Stimulated activated naive B cell treated with anti-CD40 and anti-IgM and Interleukin-4, amounts not matched to agents 10 μg/mL and 1 μg/mL and 100 μg/mL, for 72 hours (primary cell): ENCODE measurements around the gene GIPC2.

Experiments used
- ATAC-seq, 2 donors: fragments of 150-1000 bp; cut with Tn5 transposase; replicated peaks; 2 replicates each; pipeline ENCODE4 v1.10.0; 2021; ENCODE audit warnings: moderate library complexity in 1 of 2
- DNase-seq: peaks from one replicate; pipeline ENCODE4 v3.0.0; 2021
- H3K27ac Mint-ChIP-seq: one replicate; pipeline ENCODE4 v1.8.0; 2022; ENCODE audit warnings: mild to moderate bottlenecking, mixed read lengths
- H3K27me3 Mint-ChIP-seq, 2 donors: one replicate each; pipeline ENCODE4 v1.8.0; 2022; ENCODE audit warnings: mixed read lengths in 2 of 2
- H3K36me3 Mint-ChIP-seq, 2 donors: one replicate each; pipeline ENCODE4 v1.8.0; 2022; ENCODE audit warnings: mixed read lengths in 2 of 2, mild to moderate bottlenecking in 1 of 2
- H3K4me1 Mint-ChIP-seq, 2 donors: one replicate each; pipeline ENCODE4 v1.8.0; 2022; ENCODE audit warnings: mixed read lengths in 2 of 2, mild to moderate bottlenecking in 1 of 2
- H3K4me3 Mint-ChIP-seq, 2 donors: one replicate each; pipeline ENCODE4 v1.8.0; 2022; ENCODE audit warnings: mild to moderate bottlenecking in 2 of 2, mixed read lengths in 2 of 2, moderate library complexity in 1 of 2
- H3K9me3 Mint-ChIP-seq, 2 donors: one replicate each; pipeline ENCODE4 v1.8.0; 2022; ENCODE audit warnings: mixed read lengths in 2 of 2, mild to moderate bottlenecking in 1 of 2

The GIPC2 gene

GRCh38 chr1:78143152-78143551, 97.4 kb downstream of the GIPC2 start:
- DNase-seq: no peak
- Mint-ChIP-seq H3K36me3 (peaks cover 0 to 2% of the 10 kb centered on the region in 2 donors), H3K4me1 (peaks cover 12 to 19% of the 10 kb centered on the region in 2 donors), H3K4me3 (peak overlapping the region; percentile 65 to 80), H3K27ac (peak overlapping the region; percentile 90), H3K9me3 (peaks cover 4 to 6% of the 10 kb centered on the region in 2 donors), H3K27me3 (peaks cover 2 to 7% of the 10 kb centered on the region in 2 donors)
- ATAC-seq: peak; percentile 80 to 83

GRCh38 chr1:78143673-78144072, 97.9 kb downstream of the GIPC2 start:
- no peak for ATAC-seq
- peak overlapping the region in 1 of 2 donors; percentile 80 for H3K4me3 Mint-ChIP-seq
- H3K27ac Mint-ChIP-seq: peak overlapping the region; percentile 90

GRCh38 chr1:78145105-78145580, 99.4 kb downstream of the GIPC2 start:
- H3K27ac Mint-ChIP-seq: no peak overlapping the region
- H3K36me3 Mint-ChIP-seq: peaks cover 0 to 2% of the 10 kb centered on the region in 2 donors
- H3K4me1 Mint-ChIP-seq: peaks cover 12 to 19% of the 10 kb centered on the region in 2 donors
- H3K27me3 Mint-ChIP-seq: peaks cover 9% of the 10 kb centered on the region in 2 donors
- H3K4me3 Mint-ChIP-seq: no peak overlapping the region
- ATAC-seq (peak; percentile 76), DNase-seq (peak; percentile 9)
- H3K9me3 Mint-ChIP-seq: peaks cover 4 to 6% of the 10 kb centered on the region in 2 donors

More at GRCh38 chr1:78143673-78144072, 97.9 kb downstream of the GIPC2 start:
- Mint-ChIP-seq H3K9me3 (peaks cover 4 to 6% of the 10 kb centered on the region in 2 donors), H3K27me3 (peaks cover 8 to 9% of the 10 kb centered on the region in 2 donors), H3K36me3 (peaks cover 0 to 2% of the 10 kb centered on the region in 2 donors), H3K4me1 (peaks cover 12 to 19% of the 10 kb centered on the region in 2 donors)
- no peak for DNase-seq

GRCh38 chr1:78146205-78146771, 100.5 kb downstream of the GIPC2 start:
- peaks cover 9% of the 10 kb centered on the region in 2 donors for H3K27me3 Mint-ChIP-seq
- H3K27ac Mint-ChIP-seq: no peak overlapping the region
- H3K36me3 Mint-ChIP-seq: peaks cover 0 to 2% of the 10 kb centered on the region in 2 donors
- ATAC-seq: no peak
- no peak for DNase-seq
- no peak overlapping the region for H3K4me3 Mint-ChIP-seq
- H3K9me3 Mint-ChIP-seq: peaks cover 4 to 6% of the 10 kb centered on the region in 2 donors
- peaks cover 12 to 19% of the 10 kb centered on the region in 2 donors for H3K4me1 Mint-ChIP-seq

- Mint-ChIP-seq H3K4me1 (peaks cover 6 to 11% of the 10 kb centered on the region in 2 donors), H3K4me3 (no peak overlapping the region), H3K27ac (no peak overlapping the region), H3K36me3 (no peaks in the 10 kb centered on the region), H3K9me3 (peaks cover 0 to under 1% of the 10 kb centered on the region in 2 donors), H3K27me3 (peaks cover 9% of the 10 kb centered on the region in 2 donors)
- ATAC-seq: no peak
- DNase-seq: no peak
These were observed 101.3 kb downstream of the GIPC2 start for GRCh38 chr1:78147031-78147430.

- H3K9me3 Mint-ChIP-seq: no peaks in the 10 kb centered on the region
- no peaks in the 10 kb centered on the region for H3K36me3 Mint-ChIP-seq
- DNase-seq: no peak
- peaks cover 2 to 9% of the 10 kb centered on the region in 2 donors for H3K27me3 Mint-ChIP-seq
- H3K27ac Mint-ChIP-seq: no peak overlapping the region
- H3K4me1 Mint-ChIP-seq: peaks cover 0 to 2% of the 10 kb centered on the region in 2 donors
- no peak overlapping the region for H3K4me3 Mint-ChIP-seq
- no peak for ATAC-seq
These were observed 107.4 kb downstream of the GIPC2 start for GRCh38 chr1:78153092-78153736.

GRCh38 chr1:78155121-78155520, 109.4 kb downstream of the GIPC2 start:
- Mint-ChIP-seq H3K27me3 (peaks cover 6 to 9% of the 10 kb centered on the region in 2 donors), H3K4me1 (peaks cover 0 to 2% of the 10 kb centered on the region in 2 donors), H3K36me3 (no peaks in the 10 kb centered on the region), H3K4me3 (no peak overlapping the region), H3K9me3 (no peaks in the 10 kb centered on the region), H3K27ac (no peak overlapping the region)
- ATAC-seq: no peak
- DNase-seq: no peak

GRCh38 chr1:78156805-78157521, 111.2 kb downstream of the GIPC2 start:
- Mint-ChIP-seq H3K9me3 (no peaks in the 10 kb centered on the region), H3K4me1 (peaks cover 0 to 2% of the 10 kb centered on the region in 2 donors), H3K36me3 (no peaks in the 10 kb centered on the region), H3K27ac (no peak overlapping the region), H3K27me3 (peaks cover 9% of the 10 kb centered on the region in 2 donors), H3K4me3 (no peak overlapping the region)
- ATAC-seq: no peak
- DNase-seq: no peak

GRCh38 chr1:78165816-78166215, 120.0 kb downstream of the GIPC2 start:
- H3K4me3 Mint-ChIP-seq: no peak overlapping the region
- no peaks in the 10 kb centered on the region for H3K4me1 Mint-ChIP-seq
- H3K36me3 Mint-ChIP-seq: no peaks in the 10 kb centered on the region
- H3K9me3 Mint-ChIP-seq: peaks cover 0 to 1% of the 10 kb centered on the region in 2 donors
- DNase-seq (no peak), ATAC-seq (no peak)
- peaks cover 0 to 3% of the 10 kb centered on the region in 2 donors for H3K27me3 Mint-ChIP-seq
- no peak overlapping the region for H3K27ac Mint-ChIP-seq

- no peak overlapping the region for H3K27ac Mint-ChIP-seq
- no peaks in the 10 kb centered on the region for H3K36me3 Mint-ChIP-seq
- no peaks in the 10 kb centered on the region for H3K9me3 Mint-ChIP-seq
- ATAC-seq (no peak), DNase-seq (no peak)
- no peak overlapping the region for H3K4me3 Mint-ChIP-seq
- H3K4me1 Mint-ChIP-seq: no peaks in the 10 kb centered on the region
- H3K27me3 Mint-ChIP-seq: no peaks in the 10 kb centered on the region
These were observed 122.5 kb downstream of the GIPC2 start for GRCh38 chr1:78168306-78168705.

- H3K27me3 Mint-ChIP-seq: no peaks in the 10 kb centered on the region
- DNase-seq (no peak), ATAC-seq (no peak)
- no peak overlapping the region for H3K27ac Mint-ChIP-seq
- no peak overlapping the region for H3K4me3 Mint-ChIP-seq
- no peaks in the 10 kb centered on the region for H3K9me3 Mint-ChIP-seq
- no peaks in the 10 kb centered on the region for H3K36me3 Mint-ChIP-seq
- no peaks in the 10 kb centered on the region for H3K4me1 Mint-ChIP-seq
These were observed 125.1 kb downstream of the GIPC2 start for GRCh38 chr1:78170859-78171258.

- Mint-ChIP-seq H3K27ac (no peak overlapping the region), H3K4me3 (no peak overlapping the region), H3K27me3 (no peaks in the 10 kb centered on the region), H3K9me3 (no peaks in the 10 kb centered on the region), H3K36me3 (no peaks in the 10 kb centered on the region), H3K4me1 (no peaks in the 10 kb centered on the region)
- ATAC-seq: peak in 1 of 2 donors; percentile 16
- DNase-seq: no peak
These were observed 126.2 kb downstream of the GIPC2 start for GRCh38 chr1:78171736-78172590.

GRCh38 chr1:78176448-78176847, 130.7 kb downstream of the GIPC2 start:
- Mint-ChIP-seq H3K9me3 (no peaks in the 10 kb centered on the region), H3K4me1 (no peaks in the 10 kb centered on the region), H3K4me3 (no peak overlapping the region), H3K27me3 (no peaks in the 10 kb centered on the region), H3K27ac (no peak overlapping the region), H3K36me3 (no peaks in the 10 kb centered on the region)
- no peak for DNase-seq
- ATAC-seq: no peak
